Measurements from ENCODE around the gene ADAMTS18. TPM values are rescaled to one million over a fixed set of nuclear protein-coding genes. Genes with fewer than 3 reads are reported as not detected.

ADAMTS18 gene
- total RNA-seq, 1 experiment from 2014 or later = not detected

DNA sequence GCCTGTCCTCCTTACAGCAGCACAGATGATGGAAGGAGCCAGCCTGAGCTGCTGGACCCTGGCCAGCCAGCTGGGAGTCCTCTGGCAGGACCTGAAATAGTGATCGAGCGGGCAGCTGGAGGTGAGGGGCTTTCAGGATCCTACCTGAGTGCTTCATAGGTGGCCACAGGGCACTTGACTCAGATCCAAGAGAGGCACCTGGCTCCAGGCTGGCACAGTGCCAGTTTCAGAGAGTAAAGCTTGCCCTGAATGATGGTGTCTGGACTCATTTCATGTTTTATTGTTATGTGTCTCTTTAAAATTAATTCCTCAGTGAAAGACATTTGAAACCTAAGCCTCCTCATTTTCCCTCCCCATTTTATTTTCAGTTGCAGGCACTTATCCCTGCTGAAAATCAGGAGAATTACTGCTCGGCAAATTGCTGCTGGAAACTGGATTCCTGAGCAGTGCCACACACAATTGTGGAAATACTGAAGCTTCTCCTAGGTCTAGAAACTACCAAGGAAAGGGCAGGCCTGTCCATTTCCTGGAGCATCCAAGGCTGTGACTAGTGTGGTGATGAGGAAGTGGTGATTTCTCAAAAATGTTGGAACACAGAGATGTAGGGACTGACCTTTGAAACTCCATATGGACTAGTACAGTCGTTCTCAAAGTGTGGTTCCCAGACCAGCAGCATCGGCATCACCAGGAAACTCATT, 16.1 kb upstream of the ADAMTS18 start:
- intact Hi-C loops (cut with micrococcal nuclease) = no loop called here
- no peaks in the 10 kb centered on the region for H3K4me1 ChIP-seq (ENCODE audit: control insufficient read depth in 1 of 2, insufficient read depth in 2 of 2, low read length in 2 of 2)
- no peaks in the 10 kb centered on the region for H3K79me2 ChIP-seq (ENCODE audit: insufficient read depth, low read length)
- no TSS peak for BruUV-seq (replicated peaks)
- H3K4me2 ChIP-seq (ENCODE audit: low read length) = no peak overlapping the region
- RAD21 ChIA-PET (ENCODE audit: low non-redundant PET in 1 of 2, low total read pairs in 2 of 2, uncharacterized antibody in 2 of 2, unreplicated experiment in 2 of 2) = no interaction called here
- no peak overlapping the region for H3K27ac ChIP-seq (ENCODE audit: low read depth, low read length)
- CTCF ChIA-PET = no interaction called here
- DNase-seq (ENCODE audit: low read depth, low spot score) (no peak), ATAC-seq (no peak)
- POLR2A ChIA-PET = no interaction called here
- H3K9me2 ChIP-seq (ENCODE audit: insufficient read depth) = no peaks in the 10 kb centered on the region
- no peaks in the 10 kb centered on the region for H3K9me3 ChIP-seq (ENCODE audit: control insufficient read depth in 1 of 2, insufficient read depth in 1 of 2, low read depth in 1 of 2, low read length in 2 of 2)
- no peak overlapping the region for H2AFZ ChIP-seq (ENCODE audit: low read depth, low read length, poor library complexity, severe bottlenecking)
- H4K20me1 ChIP-seq (ENCODE audit: insufficient read depth) = no peaks in the 10 kb centered on the region
- H3K4me3 ChIP-seq (replicated peaks in 1 of 2; ENCODE audit: low read depth in 1 of 2, low read length in 2 of 2) = no peak overlapping the region
- H3K9ac ChIP-seq (ENCODE audit: low read length) = no peak overlapping the region
- TF ChIP-seq ZNF274 (IDR thresholded peaks at IDR 0.05; ENCODE audit: low read depth, low read length) = no peak
- no peak for TF ChIP-seq RAD21 (IDR thresholded peaks at IDR 0.05; ENCODE audit: low read depth)
- TF ChIP-seq SRF (IDR thresholded peaks at IDR 0.05; ENCODE audit: low read depth) = no peak
- peaks cover 8% of the 10 kb centered on the region; the same call in 1 of the 2 replicates for H3K27me3 ChIP-seq (ENCODE audit: insufficient read depth, low read length)
- no peaks in the 10 kb centered on the region for H3K36me3 ChIP-seq (ENCODE audit: control insufficient read depth in 1 of 2, insufficient read depth in 2 of 2, low read length in 2 of 2)

DNA sequence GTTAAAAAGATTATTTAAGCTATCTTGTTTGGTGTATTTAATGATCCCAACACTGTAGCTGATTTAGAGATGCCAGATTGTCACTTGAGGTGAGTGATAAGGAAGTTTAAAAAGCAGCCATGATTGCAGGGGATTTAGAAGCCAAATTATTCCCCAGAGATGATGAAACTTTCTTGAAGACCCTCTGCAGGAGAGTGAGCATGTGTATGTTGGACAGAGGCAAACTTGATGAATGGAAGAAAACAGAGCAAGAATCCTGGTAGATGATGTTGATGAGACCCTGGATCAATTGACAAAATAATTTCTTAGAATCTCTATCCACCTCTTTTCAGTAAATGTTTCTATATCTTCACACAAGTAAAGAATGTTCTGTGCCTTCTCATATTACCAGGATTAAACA, 14.4 kb upstream of the ADAMTS18 start:
- BruUV-seq (replicated peaks) = no TSS peak
- Histone ChIP-seq H3K27ac (ENCODE audit: low read depth, low read length) (no peak overlapping the region), H3K79me2 (ENCODE audit: insufficient read depth, low read length) (no peaks in the 10 kb centered on the region), H3K9ac (ENCODE audit: low read length) (no peak overlapping the region), H3K36me3 (ENCODE audit: control insufficient read depth in 1 of 2, insufficient read depth in 2 of 2, low read length in 2 of 2) (no peaks in the 10 kb centered on the region), H2AFZ (ENCODE audit: low read depth, low read length, poor library complexity, severe bottlenecking) (no peak overlapping the region), H4K20me1 (ENCODE audit: insufficient read depth) (no peaks in the 10 kb centered on the region), H3K27me3 (ENCODE audit: insufficient read depth, low read length) (peaks cover 11% of the 10 kb centered on the region), H3K4me2 (ENCODE audit: low read length) (no peak overlapping the region), H3K4me1 (ENCODE audit: control insufficient read depth in 1 of 2, insufficient read depth in 2 of 2, low read length in 2 of 2) (no peaks in the 10 kb centered on the region), H3K4me3 (replicated peaks in 1 of 2; ENCODE audit: low read depth in 1 of 2, low read length in 2 of 2) (no peak overlapping the region), H3K9me2 (ENCODE audit: insufficient read depth) (no peaks in the 10 kb centered on the region), H3K9me3 (ENCODE audit: control insufficient read depth in 1 of 2, insufficient read depth in 1 of 2, low read depth in 1 of 2, low read length in 2 of 2) (no peaks in the 10 kb centered on the region)
- RAD21 ChIA-PET (ENCODE audit: low non-redundant PET in 1 of 2, low total read pairs in 2 of 2, uncharacterized antibody in 2 of 2, unreplicated experiment in 2 of 2) = no interaction called here
- intact Hi-C loops (cut with micrococcal nuclease) = no loop called here
- no peak for ATAC-seq
- CTCF ChIA-PET = no interaction called here
- DNase-seq (ENCODE audit: low read depth, low spot score) = no peak
- POLR2A ChIA-PET = no interaction called here
- TF ChIP-seq, protein P1, sequence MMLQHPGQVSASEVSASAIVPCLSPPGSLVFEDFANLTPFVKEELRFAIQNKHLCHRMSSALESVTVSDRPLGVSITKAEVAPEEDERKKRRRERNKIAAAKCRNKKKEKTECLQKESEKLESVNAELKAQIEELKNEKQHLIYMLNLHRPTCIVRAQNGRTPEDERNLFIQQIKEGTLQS (IDR thresholded peaks at IDR 0.05) = no peak
- TF ChIP-seq, protein P2, sequence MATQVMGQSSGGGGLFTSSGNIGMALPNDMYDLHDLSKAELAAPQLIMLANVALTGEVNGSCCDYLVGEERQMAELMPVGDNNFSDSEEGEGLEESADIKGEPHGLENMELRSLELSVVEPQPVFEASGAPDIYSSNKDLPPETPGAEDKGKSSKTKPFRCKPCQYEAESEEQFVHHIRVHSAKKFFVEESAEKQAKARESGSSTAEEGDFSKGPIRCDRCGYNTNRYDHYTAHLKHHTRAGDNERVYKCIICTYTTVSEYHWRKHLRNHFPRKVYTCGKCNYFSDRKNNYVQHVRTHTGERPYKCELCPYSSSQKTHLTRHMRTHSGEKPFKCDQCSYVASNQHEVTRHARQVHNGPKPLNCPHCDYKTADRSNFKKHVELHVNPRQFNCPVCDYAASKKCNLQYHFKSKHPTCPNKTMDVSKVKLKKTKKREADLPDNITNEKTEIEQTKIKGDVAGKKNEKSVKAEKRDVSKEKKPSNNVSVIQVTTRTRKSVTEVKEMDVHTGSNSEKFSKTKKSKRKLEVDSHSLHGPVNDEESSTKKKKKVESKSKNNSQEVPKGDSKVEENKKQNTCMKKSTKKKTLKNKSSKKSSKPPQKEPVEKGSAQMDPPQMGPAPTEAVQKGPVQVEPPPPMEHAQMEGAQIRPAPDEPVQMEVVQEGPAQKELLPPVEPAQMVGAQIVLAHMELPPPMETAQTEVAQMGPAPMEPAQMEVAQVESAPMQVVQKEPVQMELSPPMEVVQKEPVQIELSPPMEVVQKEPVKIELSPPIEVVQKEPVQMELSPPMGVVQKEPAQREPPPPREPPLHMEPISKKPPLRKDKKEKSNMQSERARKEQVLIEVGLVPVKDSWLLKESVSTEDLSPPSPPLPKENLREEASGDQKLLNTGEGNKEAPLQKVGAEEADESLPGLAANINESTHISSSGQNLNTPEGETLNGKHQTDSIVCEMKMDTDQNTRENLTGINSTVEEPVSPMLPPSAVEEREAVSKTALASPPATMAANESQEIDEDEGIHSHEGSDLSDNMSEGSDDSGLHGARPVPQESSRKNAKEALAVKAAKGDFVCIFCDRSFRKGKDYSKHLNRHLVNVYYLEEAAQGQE (IDR thresholded peaks at IDR 0.05; ENCODE audit: low read depth) = no peak
- no peak for TF ChIP-seq SRF (IDR thresholded peaks at IDR 0.05; ENCODE audit: low read depth)
